Calu3 (cell line): ENCODE data around the gene SEPTIN14. TPM values are rescaled to one million over a fixed set of nuclear protein-coding genes. Genes with fewer than 3 reads are reported as not detected.
"Not testable (repeated sequence)": the region's sequence is repeated elsewhere in the genome, so short reads cannot be mapped to it uniquely, and the experiment has no call there.

Experiments used
- BruUV-seq: library from RNA; stranded (reverse); fragments of 400-500 nt; replicated peaks from 2 replicates; lab custom pipeline; 2021; lab: Mats Ljungman, UMichigan
- CTCF ChIA-PET: fragments of 300-600 bp; sonication (Branson Sonifier 250); formaldehyde crosslinking; loops from one replicate; lab custom pipeline; 2022; ENCODE audit warnings: antibody characterized with exemption; lab: Charles Lee
- DNase-seq: peaks from one replicate; pipeline ENCODE4 v3.0.0; 2022
- H3K27ac Mint-ChIP-seq: one replicate; pipeline ENCODE4 v1.8.0; 2022; ENCODE audit warnings: mixed read lengths; ENCODE audit not compliant: unreplicated experiment
- H3K27me3 Mint-ChIP-seq: one replicate; pipeline ENCODE4 v1.8.0; 2022; ENCODE audit warnings: mixed read lengths; ENCODE audit not compliant: unreplicated experiment
- H3K36me3 Mint-ChIP-seq: one replicate; pipeline ENCODE4 v1.8.0; 2022; ENCODE audit warnings: mild to moderate bottlenecking, moderate library complexity, mixed read lengths; ENCODE audit not compliant: insufficient read depth, unreplicated experiment
- H3K4me1 Mint-ChIP-seq: one replicate; pipeline ENCODE4 v1.8.0; 2022; ENCODE audit warnings: mild to moderate bottlenecking, low read depth, mixed read lengths; ENCODE audit not compliant: unreplicated experiment
- H3K4me3 Mint-ChIP-seq: one replicate; pipeline ENCODE4 v1.8.0; 2022; ENCODE audit warnings: mild to moderate bottlenecking, low read depth, moderate library complexity, mixed read lengths; ENCODE audit not compliant: unreplicated experiment
- H3K9me3 Mint-ChIP-seq: one replicate; pipeline ENCODE4 v1.8.0; 2022; ENCODE audit warnings: low read depth, mixed read lengths; ENCODE audit not compliant: unreplicated experiment
- intact Hi-C: fragments of 100-400 bp; cut with micrococcal nuclease; formaldehyde crosslinking; loops from one replicate; pipeline ENCODE4 v1.10.0; 2022; ENCODE audit not compliant: unreplicated experiment
- total RNA-seq: library from RNA; stranded (reverse); gene quantifications from 2 replicates; pipeline ENCODE4 v1.2.3, GENCODE V29; 2022
- TF ChIP-seq, protein P1 (sequence below): fragments of 200-600 bp; IDR thresholded peaks from one replicate; pipeline ENCODE4 v1.8.0; 2022; ENCODE audit warnings: antibody characterized with exemption; ENCODE audit not compliant: unreplicated experiment

The SEPTIN14 gene
- total RNA-seq, 1 experiment from 2014 or later, result not detected

DNA sequence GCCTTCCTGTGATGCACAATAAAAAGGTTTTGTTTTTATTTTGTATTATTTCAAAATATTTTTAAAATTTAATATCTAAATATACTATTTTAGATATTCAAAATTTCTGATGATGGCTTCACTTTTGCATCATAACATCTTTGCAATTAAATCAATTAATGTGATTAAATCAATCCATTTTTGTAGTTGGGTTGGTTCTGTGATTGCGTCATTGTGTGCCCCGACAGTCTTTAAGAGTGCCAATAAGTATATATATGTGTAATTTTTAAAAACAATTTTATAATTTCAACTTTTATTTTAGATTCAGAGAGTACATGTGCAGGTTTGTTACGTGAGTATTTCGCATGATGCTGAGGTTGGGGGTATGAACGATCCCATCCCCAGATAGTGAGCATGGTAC, 70.5 kb downstream of the SEPTIN14 start:
- Mint-ChIP-seq H3K27me3 (no peaks in the 10 kb centered on the region), H3K4me1 (no peaks in the 10 kb centered on the region), H3K4me3 (no peak overlapping the region), H3K9me3 (peaks cover 9% of the 10 kb centered on the region), H3K36me3 (no peaks in the 10 kb centered on the region), H3K27ac (no peak overlapping the region)
- DNase-seq, result no peak
- TF ChIP-seq, protein P1, sequence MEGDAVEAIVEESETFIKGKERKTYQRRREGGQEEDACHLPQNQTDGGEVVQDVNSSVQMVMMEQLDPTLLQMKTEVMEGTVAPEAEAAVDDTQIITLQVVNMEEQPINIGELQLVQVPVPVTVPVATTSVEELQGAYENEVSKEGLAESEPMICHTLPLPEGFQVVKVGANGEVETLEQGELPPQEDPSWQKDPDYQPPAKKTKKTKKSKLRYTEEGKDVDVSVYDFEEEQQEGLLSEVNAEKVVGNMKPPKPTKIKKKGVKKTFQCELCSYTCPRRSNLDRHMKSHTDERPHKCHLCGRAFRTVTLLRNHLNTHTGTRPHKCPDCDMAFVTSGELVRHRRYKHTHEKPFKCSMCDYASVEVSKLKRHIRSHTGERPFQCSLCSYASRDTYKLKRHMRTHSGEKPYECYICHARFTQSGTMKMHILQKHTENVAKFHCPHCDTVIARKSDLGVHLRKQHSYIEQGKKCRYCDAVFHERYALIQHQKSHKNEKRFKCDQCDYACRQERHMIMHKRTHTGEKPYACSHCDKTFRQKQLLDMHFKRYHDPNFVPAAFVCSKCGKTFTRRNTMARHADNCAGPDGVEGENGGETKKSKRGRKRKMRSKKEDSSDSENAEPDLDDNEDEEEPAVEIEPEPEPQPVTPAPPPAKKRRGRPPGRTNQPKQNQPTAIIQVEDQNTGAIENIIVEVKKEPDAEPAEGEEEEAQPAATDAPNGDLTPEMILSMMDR, result no peak
- no TSS peak for BruUV-seq
- CTCF ChIA-PET, result no interaction called here
- intact Hi-C loops, result no loop called here

GRCh38 chr7:55787796-55788195, 74.8 kb downstream of the SEPTIN14 start:
- Mint-ChIP-seq H3K27me3 (no peaks in the 10 kb centered on the region), H3K36me3 (no peaks in the 10 kb centered on the region), H3K27ac (no peak overlapping the region), H3K4me1 (no peaks in the 10 kb centered on the region), H3K4me3 (no peak overlapping the region), H3K9me3 (no peaks in the 10 kb centered on the region)
- no peak for DNase-seq
- TF ChIP-seq, protein P1, result no peak
- intact Hi-C loops, result no loop called here
- no TSS peak for BruUV-seq
- CTCF ChIA-PET, result interaction anchor here (0.5 to 1.5 kb wide), 3 partner anchors 13 to 409 kb away, joined by 4 to 6 read pairs (median 5); no protein-coding TSS in a partner anchor

DNA sequence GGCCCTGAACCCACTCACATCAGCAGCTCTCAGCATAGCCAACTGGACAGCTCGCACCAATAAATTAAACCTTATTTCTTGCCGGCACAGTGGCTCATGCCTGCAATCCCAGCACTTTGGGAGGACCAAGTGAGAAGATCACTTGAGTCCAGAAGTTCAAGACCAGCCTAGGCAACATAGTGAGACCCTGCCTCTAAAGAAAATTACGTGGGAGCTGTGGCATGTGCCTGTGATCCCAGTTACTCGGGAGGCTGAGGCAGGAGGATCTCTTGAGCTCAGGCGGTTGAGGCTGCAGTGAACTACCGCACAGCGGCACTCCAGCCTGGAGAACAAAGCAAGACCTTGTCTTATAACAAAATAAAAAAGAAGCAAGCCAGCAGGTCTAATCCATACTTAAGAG, 75.7 kb downstream of the SEPTIN14 start:
- H3K27ac Mint-ChIP-seq, result no peak overlapping the region
- intact Hi-C loops, result no loop called here
- no peaks in the 10 kb centered on the region for H3K27me3 Mint-ChIP-seq
- TF ChIP-seq, protein P1, result no peak
- no peak overlapping the region for H3K4me3 Mint-ChIP-seq
- CTCF ChIA-PET, result interaction anchor here (0.6 to 0.7 kb wide), 3 partner anchors 354 to 1153 kb away, joined by 3 to 5 read pairs (median 4); no protein-coding TSS in a partner anchor
- no TSS peak for BruUV-seq
- H3K36me3 Mint-ChIP-seq, result no peaks in the 10 kb centered on the region
- no peaks in the 10 kb centered on the region for H3K9me3 Mint-ChIP-seq
- no peaks in the 10 kb centered on the region for H3K4me1 Mint-ChIP-seq
- no peak for DNase-seq

GRCh38 chr7:55785444-55785843, 77.1 kb downstream of the SEPTIN14 start:
- DNase-seq, H3K4me1 Mint-ChIP-seq, H3K27me3 Mint-ChIP-seq, H3K27ac Mint-ChIP-seq, H3K4me3 Mint-ChIP-seq, BruUV-seq, H3K9me3 Mint-ChIP-seq, CTCF ChIA-PET, intact Hi-C loops, H3K36me3 Mint-ChIP-seq: not testable (repeated sequence)

DNA sequence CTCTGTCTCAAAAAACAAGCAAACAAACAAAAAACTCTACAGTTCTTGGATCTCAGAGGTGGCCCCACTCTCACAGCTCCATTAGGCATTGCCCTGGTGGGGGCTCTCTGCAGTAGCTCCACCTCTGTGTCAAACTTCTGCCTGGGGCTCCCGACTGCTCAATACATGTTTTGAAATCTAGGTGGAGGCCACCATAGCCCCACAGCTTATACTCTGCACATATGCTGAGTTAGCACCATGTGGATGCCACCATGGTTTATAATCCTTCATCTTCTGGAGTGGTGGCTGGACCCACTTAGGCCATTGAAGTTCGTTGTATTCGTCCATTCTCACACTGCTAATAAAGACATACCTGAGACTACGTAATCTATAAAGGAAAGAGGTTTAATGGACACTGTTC, 78.4 kb downstream of the SEPTIN14 start:
- Mint-ChIP-seq H3K4me3 (no peak overlapping the region), H3K36me3 (no peaks in the 10 kb centered on the region), H3K4me1 (no peaks in the 10 kb centered on the region), H3K27me3 (no peaks in the 10 kb centered on the region), H3K9me3 (no peaks in the 10 kb centered on the region), H3K27ac (no peak overlapping the region)
- BruUV-seq, result no TSS peak
- CTCF ChIA-PET, result no interaction called here
- intact Hi-C loops, result no loop called here
- TF ChIP-seq, protein P1, result no peak
- DNase-seq, result no peak
